Keratinocyte (primary cell): ENCODE results near the gene IDH1. TPM values are rescaled to one million over a fixed set of nuclear protein-coding genes. Genes with fewer than 3 reads are reported as not detected.

Experiments used
- DNase-seq: peaks from one replicate; pipeline ENCODE4 v3.0.0-alpha.2; 2011; ENCODE audit warnings: low read depth, missing footprints, low spot score
- FAIRE-seq: peaks from 2 replicates; lab custom pipeline; 2011; peaks lifted over from hg19 to GRCh38; lab: Jason Lieb, UNC
- H2AFZ ChIP-seq: 2 replicates; pipeline ENCODE4 v1.6.0; 2012; ENCODE audit warnings: low read length, control low read depth, inconsistent platforms; ENCODE audit not compliant: control insufficient read depth
- H3K27ac ChIP-seq: 2 replicates; pipeline ENCODE4 v1.5.1; 2011; ENCODE audit warnings: low read length; ENCODE audit not compliant: control insufficient read depth, insufficient read depth
- H3K27me3 ChIP-seq: 3 replicates; pipeline ENCODE4 v1.6.0; 2011; ENCODE audit warnings: low read length; ENCODE audit not compliant: control insufficient read depth, insufficient read depth; ENCODE audit errors: extremely low read depth
- H3K36me3 ChIP-seq, 2 experiments: 2 replicates in 1 of 2; 3 replicates in 1 of 2; pipeline ENCODE4 v1.5.1; 2011; ENCODE audit warnings: low read length in 2 of 2, mild to moderate bottlenecking in 1 of 2; ENCODE audit not compliant: control insufficient read depth in 2 of 2, insufficient read depth in 2 of 2; ENCODE audit errors: extremely low read depth in 1 of 2
- H3K4me1 ChIP-seq: 3 replicates; pipeline ENCODE4 v1.5.1; 2011; ENCODE audit warnings: low read length; ENCODE audit not compliant: control insufficient read depth, insufficient read depth; ENCODE audit errors: extremely low read depth
- H3K4me2 ChIP-seq: 3 replicates; pipeline ENCODE4 v1.6.0; 2011; ENCODE audit warnings: low read depth, low read length; ENCODE audit not compliant: control insufficient read depth, insufficient read depth; ENCODE audit errors: extremely low read depth
- H3K4me3 ChIP-seq, 3 experiments: fragments of 200-600 bp in 1 of 3; sonication (generic) in 1 of 3; 2 replicates in 2 of 3; 3 replicates in 1 of 3; pipeline ENCODE4 v1.5.1; 2011 to 2016; ENCODE audit warnings: low read length in 3 of 3, mild to moderate bottlenecking in 3 of 3, control low read depth in 2 of 3, inconsistent platforms in 1 of 3, low read depth in 1 of 3, mixed read lengths in 1 of 3, mixed run types in 1 of 3, moderate library complexity in 1 of 3; ENCODE audit not compliant: control insufficient read depth in 2 of 3, insufficient read depth in 2 of 3; ENCODE audit errors: extremely low read depth in 1 of 3
- H3K79me2 ChIP-seq: 2 replicates; pipeline ENCODE4 v1.6.0; 2012; ENCODE audit warnings: low read length; ENCODE audit not compliant: control insufficient read depth, insufficient read depth
- H3K9ac ChIP-seq: 3 replicates; pipeline ENCODE4 v1.6.0; 2011; ENCODE audit warnings: low read length; ENCODE audit not compliant: control insufficient read depth, insufficient read depth; ENCODE audit errors: extremely low read depth
- H3K9me1 ChIP-seq: 3 replicates; pipeline ENCODE4 v1.6.0; 2011; ENCODE audit warnings: low read length; ENCODE audit not compliant: control insufficient read depth, insufficient read depth; ENCODE audit errors: extremely low read depth
- H3K9me3 ChIP-seq: 2 replicates; pipeline ENCODE4 v1.5.1; 2012; ENCODE audit warnings: low read depth, low read length; ENCODE audit not compliant: control insufficient read depth
- H4K20me1 ChIP-seq: 3 replicates; pipeline ENCODE4 v1.6.0; 2011; ENCODE audit warnings: low read length; ENCODE audit not compliant: control insufficient read depth, insufficient read depth; ENCODE audit errors: extremely low read depth
- EZH2 ChIP-seq: IDR thresholded peaks from one replicate; pipeline ENCODE4 v1.6.1; 2012; ENCODE audit warnings: inconsistent platforms, mild to moderate bottlenecking, low read length, moderate library complexity
- dilution Hi-C: fragments of 300-500 bp; cut with MboI; formaldehyde crosslinking; loops from one replicate; pipeline ENCODE4 v1.7.0; 2020; ENCODE audit warnings: low sequenced_read_pairs; ENCODE audit not compliant: extremely low pct_ligation_motif_present
- polyA plus RNA-seq, 5 experiments: library from polyadenylated mRNA; depleted of rRNA in 3 of 5; stranded (reverse) in 3 of 5; stranded (forward) in 1 of 5; unstranded in 1 of 5; fragments of >200 nt; gene quantifications; 1 replicate in 1 of 5; 2 replicates in 3 of 5; 3 replicates in 1 of 5; pipeline versions ENCODE4 v1.2.1 to v1.2.3, GENCODE V29; 2011 to 2012; ENCODE audit warnings: missing spikeins in 2 of 5, low read depth in 1 of 5, low replicate concordance in 1 of 5
- TF ChIP-seq, protein P1 (sequence below), 3 experiments: IDR thresholded peaks in 1 of 3; conservative IDR thresholded peaks in 1 of 3; optimal IDR thresholded peaks in 1 of 3; 2 replicates in 2 of 3; 3 replicates in 1 of 3; pipeline versions ENCODE3 to v1.5.1; 2011; ENCODE audit warnings: low read length in 3 of 3, mild to moderate bottlenecking in 3 of 3, moderate library complexity in 2 of 3, control low read depth in 1 of 3, inconsistent platforms in 1 of 3; ENCODE audit not compliant: insufficient read depth in 2 of 3; ENCODE audit errors: extremely low read depth in 1 of 3

Gene IDH1
- polyA plus RNA-seq, 1 donor (not counting 4 experiments of a cell fraction or from before 2014, with no cell fraction given) = 160 TPM

- TF ChIP-seq, protein P1, sequence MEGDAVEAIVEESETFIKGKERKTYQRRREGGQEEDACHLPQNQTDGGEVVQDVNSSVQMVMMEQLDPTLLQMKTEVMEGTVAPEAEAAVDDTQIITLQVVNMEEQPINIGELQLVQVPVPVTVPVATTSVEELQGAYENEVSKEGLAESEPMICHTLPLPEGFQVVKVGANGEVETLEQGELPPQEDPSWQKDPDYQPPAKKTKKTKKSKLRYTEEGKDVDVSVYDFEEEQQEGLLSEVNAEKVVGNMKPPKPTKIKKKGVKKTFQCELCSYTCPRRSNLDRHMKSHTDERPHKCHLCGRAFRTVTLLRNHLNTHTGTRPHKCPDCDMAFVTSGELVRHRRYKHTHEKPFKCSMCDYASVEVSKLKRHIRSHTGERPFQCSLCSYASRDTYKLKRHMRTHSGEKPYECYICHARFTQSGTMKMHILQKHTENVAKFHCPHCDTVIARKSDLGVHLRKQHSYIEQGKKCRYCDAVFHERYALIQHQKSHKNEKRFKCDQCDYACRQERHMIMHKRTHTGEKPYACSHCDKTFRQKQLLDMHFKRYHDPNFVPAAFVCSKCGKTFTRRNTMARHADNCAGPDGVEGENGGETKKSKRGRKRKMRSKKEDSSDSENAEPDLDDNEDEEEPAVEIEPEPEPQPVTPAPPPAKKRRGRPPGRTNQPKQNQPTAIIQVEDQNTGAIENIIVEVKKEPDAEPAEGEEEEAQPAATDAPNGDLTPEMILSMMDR (optimal IDR thresholded peaks at IDR 0.05 in 1 of 3, IDR thresholded peaks at IDR 0.05 in 1 of 3, conservative IDR thresholded peaks at IDR 0.05 in 1 of 3; ENCODE audit: extremely low read depth in 1 of 3, insufficient read depth in 2 of 3, low read length in 3 of 3) = no peak
- no peak for TF ChIP-seq EZH2
- DNase-seq = no peak
- peaks cover 17 to 19% of the 10 kb centered on the region in 2 experiments for H3K36me3 ChIP-seq
These were observed 24.4 kb upstream of the IDH1 start for GRCh38 chr2:208279236-208279635.

DNA sequence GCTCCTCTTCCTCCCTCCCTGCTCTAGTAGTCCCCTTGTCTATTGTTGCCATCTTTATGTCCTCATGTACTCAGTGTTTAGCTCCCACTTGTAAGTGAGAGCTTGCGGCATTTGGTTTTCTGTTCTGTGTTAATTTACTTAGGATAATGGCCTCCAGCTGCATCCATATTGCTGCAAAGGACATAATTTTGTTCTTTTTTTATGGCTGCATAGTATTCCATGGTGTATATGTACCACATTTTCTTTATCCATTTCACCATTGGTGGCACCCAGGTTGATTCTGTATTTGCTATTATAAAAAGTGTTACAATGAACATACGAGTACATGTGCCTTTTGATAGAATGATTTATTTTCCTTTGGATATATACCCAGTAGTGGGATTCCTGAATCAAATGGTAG is 23.7 kb upstream of the IDH1 start:
- Histone ChIP-seq H3K36me3 (peaks cover 22% of the 10 kb centered on the region in 2 experiments), H3K4me3 (no peak overlapping the region), H3K4me1 (no peaks in the 10 kb centered on the region), H2AFZ (no peak overlapping the region), H3K79me2 (peaks cover under 1% of the 10 kb centered on the region), H3K9me3 (no peaks in the 10 kb centered on the region), H3K9me1 (no peaks in the 10 kb centered on the region), H3K9ac (no peak overlapping the region), H3K27ac (no peak overlapping the region), H3K27me3 (no peaks in the 10 kb centered on the region), H4K20me1 (no peaks in the 10 kb centered on the region), H3K4me2 (no peak overlapping the region)
- DNase-seq (no peak), FAIRE-seq (no peak)
- TF ChIP-seq, protein P1 (optimal IDR thresholded peaks at IDR 0.05 in 1 of 3, IDR thresholded peaks at IDR 0.05 in 1 of 3, conservative IDR thresholded peaks at IDR 0.05 in 1 of 3; ENCODE audit: extremely low read depth in 1 of 3, insufficient read depth in 2 of 3, low read length in 3 of 3) = no peak
- TF ChIP-seq EZH2 = no peak
- dilution Hi-C loops = no loop called here

More at GRCh38 chr2:208279236-208279635, 24.4 kb upstream of the IDH1 start:
- no peaks in the 10 kb centered on the region for H3K9me1 ChIP-seq
- no peaks in the 10 kb centered on the region for H3K9me3 ChIP-seq
- no peak overlapping the region for H3K9ac ChIP-seq
- peaks cover 1% of the 10 kb centered on the region for H3K79me2 ChIP-seq
- dilution Hi-C loops = no loop called here
- H4K20me1 ChIP-seq = no peaks in the 10 kb centered on the region
- H3K4me3 ChIP-seq = no peak overlapping the region
- FAIRE-seq = no peak
- H3K4me1 ChIP-seq = no peaks in the 10 kb centered on the region
- no peaks in the 10 kb centered on the region for H3K27me3 ChIP-seq
- no peak overlapping the region for H3K4me2 ChIP-seq
- no peak overlapping the region for H2AFZ ChIP-seq
- no peak overlapping the region for H3K27ac ChIP-seq
